Panc1 (cell line): ENCODE data around the gene TRDN.

Experiments
- CTCF ChIP-seq: fragments of 450-650 bp; IDR thresholded peaks from 2 replicates; pipeline ENCODE4 v1.5.1; 2017; ENCODE audit warnings: mild to moderate bottlenecking
- POLR2AphosphoS5 ChIP-seq: IDR thresholded peaks from 2 replicates; pipeline ENCODE4 v1.6.1; 2012; ENCODE audit warnings: mild to moderate bottlenecking, low read depth, low read length, moderate library complexity
- SIN3A ChIP-seq: IDR thresholded peaks from 2 replicates; pipeline ENCODE4 v1.6.1; 2012; ENCODE audit warnings: low read depth, mild to moderate bottlenecking, low read length, moderate library complexity, borderline replicate concordance; ENCODE audit not compliant: insufficient read depth
- TF ChIP-seq, protein P1 (sequence below), 2 experiments: IDR thresholded peaks; 2 replicates each; pipeline ENCODE4 v1.6.1; 2011 to 2012; ENCODE audit warnings: low read depth in 2 of 2, control low read depth in 1 of 2, low read length in 1 of 2, mild to moderate bottlenecking in 1 of 2, moderate library complexity in 1 of 2; ENCODE audit not compliant: insufficient read depth in 1 of 2

DNA sequence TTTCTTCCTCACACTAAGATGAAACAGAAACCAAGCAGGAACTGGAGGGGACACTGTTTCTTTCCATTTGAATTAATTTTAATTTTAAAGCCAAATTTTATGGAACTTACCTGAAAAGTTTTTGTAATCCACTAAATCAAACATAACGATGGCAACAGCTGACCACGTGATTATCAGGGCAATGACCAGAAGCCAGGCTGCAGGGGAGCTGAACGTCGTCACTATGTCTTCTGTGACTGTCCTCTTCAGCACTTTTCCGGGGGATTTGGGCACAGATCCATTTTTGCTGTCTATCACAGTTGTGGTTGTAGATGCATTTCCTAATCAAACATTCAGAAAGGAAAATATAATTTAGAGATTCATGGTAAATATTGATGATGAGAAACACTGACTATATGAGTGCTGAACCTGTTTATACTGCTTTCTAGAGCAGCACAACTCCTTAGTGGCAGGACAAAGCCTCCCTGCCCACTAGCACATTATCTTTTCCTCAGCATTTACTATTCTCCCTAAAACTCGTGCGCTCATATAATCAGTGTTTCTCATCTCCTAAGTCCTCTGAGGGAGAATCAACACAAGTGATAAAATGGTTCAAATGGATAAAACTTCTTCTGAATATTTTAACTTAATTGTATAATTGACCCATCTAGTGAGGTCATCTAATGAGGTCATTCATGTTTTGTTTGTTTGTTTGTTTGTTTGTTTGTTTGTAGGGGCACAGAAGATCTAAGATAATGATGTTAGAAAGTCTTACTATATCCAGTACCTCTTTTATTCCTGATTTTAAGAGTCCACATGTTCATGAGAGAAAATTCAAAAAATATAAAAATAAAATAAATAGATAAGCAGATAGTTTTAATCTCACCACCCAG, 65.7 kb downstream of the TRDN start:
- TF ChIP-seq CTCF (no peak), POLR2AphosphoS5 (no peak), SIN3A (no peak)
- TF ChIP-seq, protein P1, sequence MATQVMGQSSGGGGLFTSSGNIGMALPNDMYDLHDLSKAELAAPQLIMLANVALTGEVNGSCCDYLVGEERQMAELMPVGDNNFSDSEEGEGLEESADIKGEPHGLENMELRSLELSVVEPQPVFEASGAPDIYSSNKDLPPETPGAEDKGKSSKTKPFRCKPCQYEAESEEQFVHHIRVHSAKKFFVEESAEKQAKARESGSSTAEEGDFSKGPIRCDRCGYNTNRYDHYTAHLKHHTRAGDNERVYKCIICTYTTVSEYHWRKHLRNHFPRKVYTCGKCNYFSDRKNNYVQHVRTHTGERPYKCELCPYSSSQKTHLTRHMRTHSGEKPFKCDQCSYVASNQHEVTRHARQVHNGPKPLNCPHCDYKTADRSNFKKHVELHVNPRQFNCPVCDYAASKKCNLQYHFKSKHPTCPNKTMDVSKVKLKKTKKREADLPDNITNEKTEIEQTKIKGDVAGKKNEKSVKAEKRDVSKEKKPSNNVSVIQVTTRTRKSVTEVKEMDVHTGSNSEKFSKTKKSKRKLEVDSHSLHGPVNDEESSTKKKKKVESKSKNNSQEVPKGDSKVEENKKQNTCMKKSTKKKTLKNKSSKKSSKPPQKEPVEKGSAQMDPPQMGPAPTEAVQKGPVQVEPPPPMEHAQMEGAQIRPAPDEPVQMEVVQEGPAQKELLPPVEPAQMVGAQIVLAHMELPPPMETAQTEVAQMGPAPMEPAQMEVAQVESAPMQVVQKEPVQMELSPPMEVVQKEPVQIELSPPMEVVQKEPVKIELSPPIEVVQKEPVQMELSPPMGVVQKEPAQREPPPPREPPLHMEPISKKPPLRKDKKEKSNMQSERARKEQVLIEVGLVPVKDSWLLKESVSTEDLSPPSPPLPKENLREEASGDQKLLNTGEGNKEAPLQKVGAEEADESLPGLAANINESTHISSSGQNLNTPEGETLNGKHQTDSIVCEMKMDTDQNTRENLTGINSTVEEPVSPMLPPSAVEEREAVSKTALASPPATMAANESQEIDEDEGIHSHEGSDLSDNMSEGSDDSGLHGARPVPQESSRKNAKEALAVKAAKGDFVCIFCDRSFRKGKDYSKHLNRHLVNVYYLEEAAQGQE (IDR thresholded peaks at IDR 0.05; ENCODE audit: insufficient read depth in 1 of 2, low read depth in 2 of 2, low read length in 1 of 2): no peak
